ENCODE data around the gene KANTR.

DNA sequence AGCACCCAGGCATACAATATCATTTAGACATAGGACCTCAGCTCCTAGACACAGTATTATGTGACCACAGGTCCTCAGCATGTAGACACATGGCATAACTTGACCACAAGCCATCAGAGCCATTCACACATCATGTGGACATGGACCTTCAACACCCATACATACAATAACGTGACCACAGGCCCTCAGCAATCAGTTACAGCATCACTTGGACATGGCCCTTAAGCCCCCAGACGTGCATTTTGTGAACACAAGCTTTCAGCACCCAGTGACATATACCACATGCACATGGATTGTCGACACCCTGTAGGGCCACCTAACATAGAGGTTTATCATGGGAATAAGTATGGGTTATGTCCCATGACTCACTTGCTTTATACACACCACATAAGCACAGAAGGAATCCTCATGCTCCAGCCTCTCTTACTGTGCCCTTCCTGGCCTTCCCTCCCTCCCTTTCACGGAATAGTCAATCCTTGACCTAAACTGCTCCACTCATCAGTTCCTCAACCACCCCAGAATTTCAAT lies 9.8 kb upstream of the KANTR start:
- TF ChIP-seq, protein P1, sequence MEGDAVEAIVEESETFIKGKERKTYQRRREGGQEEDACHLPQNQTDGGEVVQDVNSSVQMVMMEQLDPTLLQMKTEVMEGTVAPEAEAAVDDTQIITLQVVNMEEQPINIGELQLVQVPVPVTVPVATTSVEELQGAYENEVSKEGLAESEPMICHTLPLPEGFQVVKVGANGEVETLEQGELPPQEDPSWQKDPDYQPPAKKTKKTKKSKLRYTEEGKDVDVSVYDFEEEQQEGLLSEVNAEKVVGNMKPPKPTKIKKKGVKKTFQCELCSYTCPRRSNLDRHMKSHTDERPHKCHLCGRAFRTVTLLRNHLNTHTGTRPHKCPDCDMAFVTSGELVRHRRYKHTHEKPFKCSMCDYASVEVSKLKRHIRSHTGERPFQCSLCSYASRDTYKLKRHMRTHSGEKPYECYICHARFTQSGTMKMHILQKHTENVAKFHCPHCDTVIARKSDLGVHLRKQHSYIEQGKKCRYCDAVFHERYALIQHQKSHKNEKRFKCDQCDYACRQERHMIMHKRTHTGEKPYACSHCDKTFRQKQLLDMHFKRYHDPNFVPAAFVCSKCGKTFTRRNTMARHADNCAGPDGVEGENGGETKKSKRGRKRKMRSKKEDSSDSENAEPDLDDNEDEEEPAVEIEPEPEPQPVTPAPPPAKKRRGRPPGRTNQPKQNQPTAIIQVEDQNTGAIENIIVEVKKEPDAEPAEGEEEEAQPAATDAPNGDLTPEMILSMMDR (IDR thresholded peaks at IDR 0.05 in 2 of 3, conservative IDR thresholded peaks at IDR 0.05 in 1 of 3; ENCODE audit: insufficient read depth in 2 of 3, low read depth in 1 of 3, low read length in 3 of 3), result no peak
- no peak for TF ChIP-seq POLR2AphosphoS5 (IDR thresholded peaks at IDR 0.05; ENCODE audit: control insufficient read depth, insufficient read depth, low read depth, low read length)

Measured in K562 (cell line).